ENCODE measurements around the gene BICC1. TPM values are rescaled to one million over a fixed set of nuclear protein-coding genes. Genes with fewer than 3 reads are reported as not detected.
A peak's percentile ranks its signal among the peaks of the same experiment; 100 is the strongest.

Gene BICC1
- polyA plus RNA-seq, 1 donor: 14.9 TPM

DNA sequence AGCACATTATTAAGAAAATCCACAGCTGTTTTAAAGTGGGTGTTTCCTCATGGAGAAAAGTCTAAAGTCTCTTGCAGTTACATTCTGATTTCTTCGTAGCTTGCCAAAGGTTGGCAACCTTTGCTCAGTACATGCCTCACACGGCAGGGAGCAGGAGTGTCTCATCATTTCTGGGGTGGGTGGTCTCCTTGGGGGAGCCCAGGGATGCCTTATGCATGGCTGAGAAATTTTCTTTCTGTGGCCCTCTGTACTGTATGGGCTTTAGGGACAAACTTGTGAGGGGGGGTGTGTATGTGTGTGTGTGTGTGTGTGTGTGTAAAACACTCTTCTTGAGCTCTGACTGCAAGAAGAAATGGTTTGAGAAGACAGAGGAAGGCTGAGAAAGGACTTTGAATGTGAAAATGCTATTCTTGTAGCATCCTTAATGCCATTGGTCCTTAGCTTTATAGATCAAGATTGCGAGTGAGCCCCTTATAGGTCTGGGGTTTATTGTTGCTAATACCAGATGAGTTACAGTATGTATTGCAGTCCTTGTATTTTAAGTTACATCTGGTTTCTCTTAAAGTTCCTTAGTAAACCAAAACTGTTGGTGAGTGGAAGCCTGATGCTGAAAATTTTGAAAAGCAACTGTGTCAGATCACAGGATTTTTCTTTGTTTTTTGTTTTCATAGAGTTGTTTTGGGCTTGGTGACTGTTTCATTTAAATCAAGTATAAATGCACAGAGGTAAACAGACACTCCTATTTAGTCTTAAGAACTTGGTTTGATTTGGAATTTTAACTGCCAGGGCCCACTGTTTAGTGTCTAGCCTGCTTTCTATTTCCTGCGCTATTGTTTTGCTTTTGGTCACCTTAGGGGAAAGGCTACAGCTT, 242.0 kb downstream of the BICC1 start:
- no peak for DNase-seq

GRCh38 chr10:58755340-58755610, 242.6 kb downstream of the BICC1 start:
- no peak for DNase-seq

DNA sequence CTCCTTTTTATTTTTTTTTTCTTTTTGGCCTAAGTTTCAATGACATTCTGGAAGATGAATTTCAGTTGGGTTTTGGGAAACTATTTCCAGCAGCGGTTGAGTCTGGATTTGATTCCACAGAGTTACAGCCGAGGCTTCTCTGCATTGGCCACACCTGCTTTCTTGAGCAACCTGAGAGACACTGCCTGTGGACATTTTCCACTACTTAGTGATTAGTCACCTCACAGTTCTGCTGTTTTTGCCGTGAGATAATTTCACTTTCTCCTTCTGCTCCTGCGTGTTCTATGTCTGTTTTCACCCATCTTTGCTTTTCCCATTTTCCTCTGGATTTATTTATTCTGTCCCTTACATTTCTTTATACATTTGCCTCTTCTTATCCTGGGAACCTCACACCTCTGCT, 243.0 kb downstream of the BICC1 start:
- DNase-seq: peak; percentile 56

DNA sequence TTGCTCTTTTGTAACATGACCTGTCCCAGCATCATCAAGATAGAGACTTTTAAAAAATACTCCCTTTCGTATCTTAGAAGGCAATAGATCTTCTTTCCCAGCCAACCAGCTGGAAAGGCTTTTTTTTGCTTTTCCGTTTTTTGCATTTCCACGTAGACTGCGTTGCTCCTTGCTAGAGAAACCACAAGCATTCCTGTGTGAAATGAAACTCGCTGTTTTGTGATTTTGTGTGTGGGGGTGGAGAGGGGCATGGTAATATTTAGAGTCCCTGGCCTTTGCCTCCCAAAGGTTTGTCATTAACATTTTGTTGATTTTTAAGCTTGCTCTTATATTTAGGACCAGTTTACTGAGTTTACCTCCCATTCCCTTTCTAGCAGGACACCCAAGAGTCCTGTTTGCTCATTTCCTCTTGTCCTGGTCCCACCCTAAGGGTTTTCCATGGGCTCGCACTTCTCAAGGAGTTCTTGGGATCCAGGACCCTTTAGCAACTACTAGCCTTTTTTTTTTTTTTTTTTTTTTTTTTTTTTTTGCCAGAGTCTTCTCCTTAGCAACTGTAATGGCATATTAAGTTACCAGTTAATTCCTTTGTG, 243.6 kb downstream of the BICC1 start:
- DNase-seq: no peak

- no peak for DNase-seq
These were observed 244.8 kb downstream of the BICC1 start for GRCh38 chr10:58757352-58758065.

DNA sequence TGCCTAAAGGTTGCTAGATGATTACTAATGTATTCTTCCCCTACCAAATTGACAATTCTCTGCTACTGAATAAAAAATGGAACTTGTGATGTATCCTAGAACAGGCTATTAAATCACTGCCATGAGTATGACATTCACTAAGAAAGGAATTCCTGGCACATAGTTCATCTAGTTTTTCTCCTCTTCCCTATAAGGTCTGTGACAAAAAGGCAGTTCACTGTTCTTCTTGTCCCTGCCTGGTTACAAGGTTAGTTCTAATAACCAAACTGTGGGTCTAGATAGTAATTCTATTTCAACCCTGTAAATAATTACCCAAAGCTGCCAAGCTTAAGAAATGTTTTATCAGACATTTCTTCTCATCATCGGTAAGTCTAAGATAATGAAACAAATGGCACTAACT, 245.6 kb downstream of the BICC1 start:
- no peak for DNase-seq

- DNase-seq: no peak
These were observed 251.5 kb downstream of the BICC1 start for GRCh38 chr10:58764087-58764747.

GRCh38 chr10:58765910-58766309, 253.2 kb downstream of the BICC1 start:
- DNase-seq: no peak

DNA sequence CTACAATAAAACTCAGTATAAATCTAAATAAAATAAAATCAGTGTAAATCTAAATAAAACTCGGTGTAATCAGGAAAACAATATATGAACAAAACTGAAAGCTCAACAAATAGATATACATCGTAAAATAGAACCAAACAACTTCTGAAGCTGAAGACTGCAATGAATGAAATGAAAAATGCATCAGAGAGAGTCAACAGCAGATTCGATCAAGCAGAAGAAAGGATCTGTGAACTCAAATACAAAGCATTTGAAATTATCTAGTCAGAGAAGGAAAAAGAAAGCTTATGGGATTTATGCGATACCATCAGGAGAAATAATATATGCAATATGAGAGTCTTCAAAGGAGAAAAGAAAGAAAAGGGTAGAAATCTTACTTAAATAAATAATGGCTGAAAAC, 255.0 kb downstream of the BICC1 start:
- no peak for DNase-seq

GRCh38 chr10:58771863-58772262, 259.2 kb downstream of the BICC1 start:
- no peak for DNase-seq

GRCh38 chr10:58772758-58773157, 260.1 kb downstream of the BICC1 start:
- no peak for DNase-seq

- DNase-seq: no peak
These were observed 260.7 kb downstream of the BICC1 start for GRCh38 chr10:58773341-58773740.

- no peak for DNase-seq
These were observed 261.3 kb downstream of the BICC1 start for GRCh38 chr10:58773944-58774343.

DNA sequence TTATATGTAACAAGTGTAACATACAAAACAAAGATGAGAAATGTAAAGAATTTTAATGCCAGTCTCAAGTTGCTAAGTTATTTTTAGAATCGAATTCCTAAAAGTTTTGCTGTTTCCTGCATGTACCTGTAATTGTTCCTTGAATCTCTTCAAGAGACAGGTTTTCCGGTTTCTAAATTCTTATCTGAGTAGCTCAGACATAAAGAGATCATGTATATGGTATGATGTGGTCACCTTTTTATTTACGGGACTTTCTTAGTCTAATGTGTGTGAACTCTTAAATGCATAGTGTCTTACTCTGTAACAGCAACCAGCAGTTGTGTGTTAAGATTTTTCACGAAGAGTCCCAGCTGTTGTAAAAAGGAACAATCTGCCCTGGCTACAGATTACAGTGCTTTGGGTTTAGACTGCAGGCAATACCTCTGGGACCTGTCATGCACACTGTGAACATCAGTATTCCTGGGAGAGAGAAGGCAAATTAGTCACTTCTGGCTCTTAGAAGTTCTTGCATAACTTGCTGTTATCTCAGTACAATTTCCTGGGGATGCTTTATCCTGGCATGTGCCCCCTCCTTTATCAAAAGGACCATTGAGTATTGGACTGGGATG, 263.4 kb downstream of the BICC1 start:
- no peak for DNase-seq

DNA sequence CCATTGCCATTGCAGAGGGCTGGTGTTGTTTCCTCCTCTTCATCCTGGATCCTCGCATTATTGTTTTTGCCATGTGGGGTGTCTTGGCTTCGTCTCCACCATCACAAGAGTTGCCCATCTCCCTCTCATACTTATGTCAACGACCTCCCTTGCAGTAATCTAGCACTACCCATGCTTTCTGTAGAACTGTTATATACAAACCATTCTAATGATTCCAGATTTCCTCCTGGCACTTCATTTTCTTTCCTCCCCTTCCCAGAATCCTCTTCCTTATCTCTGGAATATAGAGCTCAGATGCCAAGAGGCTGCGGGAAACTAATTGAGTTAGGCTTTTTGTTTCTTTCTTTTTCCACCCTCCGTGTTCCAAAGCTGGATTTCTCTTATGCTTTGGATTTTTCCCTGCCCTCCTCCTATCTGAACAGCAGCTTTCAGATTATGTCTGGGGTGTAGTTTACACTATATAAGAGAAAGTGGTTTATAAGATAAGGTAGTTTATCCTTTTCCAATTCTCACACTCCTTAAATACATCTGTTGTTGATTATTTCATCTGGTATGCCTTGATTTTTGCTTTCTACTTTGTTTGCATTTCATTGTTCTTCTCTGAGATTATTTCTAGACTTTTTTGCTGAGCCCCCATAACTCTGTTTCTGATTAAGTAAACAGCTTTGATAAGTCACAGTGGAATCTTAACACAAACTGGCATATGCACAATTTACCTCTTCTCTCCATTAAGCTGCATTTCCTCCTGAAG, 264.1 kb downstream of the BICC1 start:
- no peak for DNase-seq

DNA sequence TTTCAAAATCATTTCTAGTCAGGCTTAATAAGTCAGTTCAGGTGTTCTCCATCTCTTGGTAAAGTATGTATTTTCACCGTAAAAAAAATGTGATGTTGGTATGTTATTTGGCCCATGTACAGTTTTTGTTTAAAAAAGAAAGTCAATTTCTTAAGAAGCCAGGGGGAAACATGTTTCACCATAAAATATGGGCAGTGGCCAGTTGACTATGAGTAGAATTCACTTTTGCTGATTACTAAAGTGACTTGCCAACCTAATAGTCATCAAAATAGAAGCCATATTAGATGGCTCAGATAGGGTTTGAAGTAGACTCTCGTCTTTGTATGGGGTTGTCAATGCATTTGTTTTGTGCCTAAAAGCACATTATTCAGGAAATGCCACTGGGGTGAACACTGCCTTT, 266.3 kb downstream of the BICC1 start:
- no peak for DNase-seq

GRCh38 chr10:58779594-58779993, 266.9 kb downstream of the BICC1 start:
- no peak for DNase-seq

GRCh38 chr10:58780476-58780875, 267.8 kb downstream of the BICC1 start:
- no peak for DNase-seq

DNA sequence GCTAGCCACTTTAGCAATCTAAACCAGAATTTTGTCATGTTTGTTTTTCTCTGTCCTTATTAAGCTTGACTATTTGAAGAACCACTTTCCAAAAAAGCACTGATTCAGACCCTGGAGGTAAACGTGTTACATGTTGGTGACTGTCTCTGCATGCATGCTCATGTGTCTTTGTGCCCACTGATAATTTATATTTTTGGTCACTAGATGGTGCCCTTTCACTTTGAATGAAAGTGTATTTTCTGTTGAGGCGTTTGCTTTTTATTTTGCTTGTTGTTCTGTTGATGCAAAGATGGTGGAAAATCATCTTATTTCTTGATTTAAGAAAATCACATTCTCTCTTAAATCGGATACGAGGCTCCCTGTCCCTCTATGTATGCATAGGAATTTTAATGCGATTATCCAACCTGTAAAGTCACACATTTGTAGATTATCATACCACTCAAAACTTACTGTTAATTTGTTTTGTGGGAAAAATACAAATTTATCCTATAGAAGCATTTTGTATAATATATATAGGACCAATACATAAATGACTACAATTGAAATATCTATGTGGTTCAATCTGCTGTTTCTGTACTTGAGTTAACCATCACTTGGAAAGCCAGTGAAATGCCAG, 269.3 kb downstream of the BICC1 start:
- peak; percentile 69 for DNase-seq

- DNase-seq: no peak
These were observed 270.5 kb downstream of the BICC1 start for GRCh38 chr10:58782876-58783851.

Measured in hindlimb muscle (tissue), 1 donor.